ENCODE data around the gene OSBPL5. TPM values are rescaled to one million over a fixed set of nuclear protein-coding genes. Genes with fewer than 3 reads are reported as not detected.

OSBPL5 gene
- total RNA-seq, 1 donor: 12.2 TPM

- Histone ChIP-seq H3K9me3 (ENCODE audit: low read depth, low read length) (no peaks in the 10 kb centered on the region), H3K27me3 (ENCODE audit: insufficient read depth, low read length) (peaks cover 8% of the 10 kb centered on the region), H3K4me3 (ENCODE audit: low read length) (no peak overlapping the region), H3K4me1 (ENCODE audit: insufficient read depth, low read length) (no peaks in the 10 kb centered on the region)
Observed at GRCh38 chr11:3201112-3201581, 36.0 kb upstream of the OSBPL5 start.

GRCh38 chr11:3200388-3201111, 35.4 kb upstream of the OSBPL5 start:
- Histone ChIP-seq H3K4me1 (ENCODE audit: insufficient read depth, low read length) (no peaks in the 10 kb centered on the region), H3K27me3 (ENCODE audit: insufficient read depth, low read length) (peaks cover 8% of the 10 kb centered on the region), H3K9me3 (ENCODE audit: low read depth, low read length) (no peaks in the 10 kb centered on the region)

GRCh38 chr11:3199537-3200295, 34.6 kb upstream of the OSBPL5 start:
- Histone ChIP-seq H3K4me3 (ENCODE audit: low read length) (no peak overlapping the region), H3K4me1 (ENCODE audit: insufficient read depth, low read length) (no peaks in the 10 kb centered on the region), H3K27me3 (ENCODE audit: insufficient read depth, low read length) (peaks cover 8% of the 10 kb centered on the region), H3K9me3 (ENCODE audit: low read depth, low read length) (no peaks in the 10 kb centered on the region)

More at GRCh38 chr11:3200388-3201111, 35.4 kb upstream of the OSBPL5 start:
- no peak overlapping the region for H3K4me3 ChIP-seq (ENCODE audit: low read length)

- Histone ChIP-seq H3K27me3 (ENCODE audit: insufficient read depth, low read length) (peaks cover 7% of the 10 kb centered on the region), H3K9me3 (ENCODE audit: low read depth, low read length) (no peaks in the 10 kb centered on the region), H3K4me1 (ENCODE audit: insufficient read depth, low read length) (no peaks in the 10 kb centered on the region), H3K4me3 (ENCODE audit: low read length) (no peak overlapping the region)
Observed at GRCh38 chr11:3198815-3199214, 33.7 kb upstream of the OSBPL5 start.

- Histone ChIP-seq H3K27me3 (ENCODE audit: insufficient read depth, low read length) (peaks cover 3% of the 10 kb centered on the region), H3K4me3 (ENCODE audit: low read length) (no peak overlapping the region), H3K4me1 (ENCODE audit: insufficient read depth, low read length) (no peaks in the 10 kb centered on the region), H3K9me3 (ENCODE audit: low read depth, low read length) (no peaks in the 10 kb centered on the region)
Observed at GRCh38 chr11:3197878-3198528, 32.9 kb upstream of the OSBPL5 start.

- H3K27me3 ChIP-seq (ENCODE audit: insufficient read depth, low read length): no peaks in the 10 kb centered on the region
- H3K4me1 ChIP-seq (ENCODE audit: insufficient read depth, low read length): no peaks in the 10 kb centered on the region
- H3K4me3 ChIP-seq (ENCODE audit: low read length): no peak overlapping the region
- H3K9me3 ChIP-seq (ENCODE audit: low read depth, low read length): no peaks in the 10 kb centered on the region
Observed at GRCh38 chr11:3197044-3197695, 32.1 kb upstream of the OSBPL5 start.

GRCh38 chr11:3196161-3197043, 31.3 kb upstream of the OSBPL5 start:
- Histone ChIP-seq H3K4me1 (ENCODE audit: insufficient read depth, low read length) (no peaks in the 10 kb centered on the region), H3K4me3 (ENCODE audit: low read length) (no peak overlapping the region), H3K27me3 (ENCODE audit: insufficient read depth, low read length) (no peaks in the 10 kb centered on the region), H3K9me3 (ENCODE audit: low read depth, low read length) (no peaks in the 10 kb centered on the region)

- H3K4me3 ChIP-seq (ENCODE audit: low read length): no peak overlapping the region
- H3K9me3 ChIP-seq (ENCODE audit: low read depth, low read length): no peaks in the 10 kb centered on the region
- no peaks in the 10 kb centered on the region for H3K4me1 ChIP-seq (ENCODE audit: insufficient read depth, low read length)
- no peaks in the 10 kb centered on the region for H3K27me3 ChIP-seq (ENCODE audit: insufficient read depth, low read length)
Observed at GRCh38 chr11:3195251-3196160, 30.4 kb upstream of the OSBPL5 start.

GRCh38 chr11:3194016-3194816, 29.1 kb upstream of the OSBPL5 start:
- no peaks in the 10 kb centered on the region for H3K4me1 ChIP-seq (ENCODE audit: insufficient read depth, low read length)

GRCh38 chr11:3193373-3194015, 28.4 kb upstream of the OSBPL5 start:
- Histone ChIP-seq H3K4me3 (ENCODE audit: low read length) (no peak overlapping the region), H3K4me1 (ENCODE audit: insufficient read depth, low read length) (no peaks in the 10 kb centered on the region), H3K9me3 (ENCODE audit: low read depth, low read length) (no peaks in the 10 kb centered on the region), H3K27me3 (ENCODE audit: insufficient read depth, low read length) (no peaks in the 10 kb centered on the region)

More at GRCh38 chr11:3194016-3194816, 29.1 kb upstream of the OSBPL5 start:
- no peaks in the 10 kb centered on the region for H3K27me3 ChIP-seq (ENCODE audit: insufficient read depth, low read length)
- no peaks in the 10 kb centered on the region for H3K9me3 ChIP-seq (ENCODE audit: low read depth, low read length)
- no peak overlapping the region for H3K4me3 ChIP-seq (ENCODE audit: low read length)

GRCh38 chr11:3192511-3193372, 27.6 kb upstream of the OSBPL5 start:
- H3K27me3 ChIP-seq (ENCODE audit: insufficient read depth, low read length): no peaks in the 10 kb centered on the region
- no peak overlapping the region for H3K4me3 ChIP-seq (ENCODE audit: low read length)
- H3K9me3 ChIP-seq (ENCODE audit: low read depth, low read length): no peaks in the 10 kb centered on the region
- H3K4me1 ChIP-seq (ENCODE audit: insufficient read depth, low read length): no peaks in the 10 kb centered on the region
